Liver (tissue), 9 donors: ENCODE results near the gene LRRC61. TPM values are rescaled to one million over a fixed set of nuclear protein-coding genes. Genes with fewer than 3 reads are reported as not detected.

ENCODE experiments used
- DNase-seq: peaks from one replicate; pipeline ENCODE4 v3.0.0-alpha.2; 2017; ENCODE audit warnings: low spot score
- H3K27ac ChIP-seq, 2 donors: one replicate each; pipeline ENCODE4 v1.7.0; 2013; ENCODE audit warnings: inconsistent platforms in 2 of 2, low read length in 2 of 2, control low read depth in 1 of 2, low read depth in 1 of 2, mild to moderate bottlenecking in 1 of 2
- H3K27me3 ChIP-seq, 4 donors: one replicate each; pipeline versions ENCODE4 v1.6.1 to v1.7.0; 2013; ENCODE audit warnings: low read length in 3 of 4, inconsistent platforms in 1 of 4, mild to moderate bottlenecking in 1 of 4, moderate library complexity in 1 of 4; ENCODE audit not compliant: control insufficient read depth in 4 of 4, insufficient read depth in 4 of 4
- H3K36me3 ChIP-seq, 4 donors: one replicate each; pipeline versions ENCODE4 v1.6.1 to v1.7.0; 2013; ENCODE audit warnings: low read length in 3 of 4, mild to moderate bottlenecking in 3 of 4, low read depth in 1 of 4, moderate library complexity in 1 of 4; ENCODE audit not compliant: control insufficient read depth in 4 of 4, insufficient read depth in 3 of 4
- H3K4me1 ChIP-seq, 4 donors: one replicate each; pipeline versions ENCODE4 v1.6.1 to v1.7.0; 2013; ENCODE audit warnings: low read length in 3 of 4, mild to moderate bottlenecking in 3 of 4, moderate library complexity in 1 of 4; ENCODE audit not compliant: control insufficient read depth in 4 of 4, insufficient read depth in 4 of 4
- H3K4me3 ChIP-seq, 3 donors: one replicate each; pipeline versions ENCODE4 v1.6.1 to v1.7.0; 2013; ENCODE audit warnings: low read length in 3 of 3, control low read depth in 1 of 3, low read depth in 1 of 3, mild to moderate bottlenecking in 1 of 3
- H3K9ac ChIP-seq, 2 donors: one replicate each; pipeline ENCODE4 v1.7.0; 2013; ENCODE audit warnings: low read length in 2 of 2, mild to moderate bottlenecking in 2 of 2, moderate library complexity in 2 of 2, control low read depth in 1 of 2, low read depth in 1 of 2
- H3K9me3 ChIP-seq, 4 donors: one replicate each; pipeline versions ENCODE4 v1.6.1 to v1.7.0; 2013; ENCODE audit warnings: low read length in 3 of 4; ENCODE audit not compliant: control insufficient read depth in 4 of 4
- ATF3 ChIP-seq: IDR thresholded peaks from 2 replicates; pipeline ENCODE4 v1.6.1; 2016; ENCODE audit warnings: antibody characterized with exemption
- CTCF ChIP-seq: fragments of 150-350 bp; IDR thresholded peaks from 2 replicates; pipeline ENCODE4 v1.5.1; 2017; ENCODE audit warnings: improper control_type of control experiment, low read depth, low read length; ENCODE audit not compliant: missing input control
- EGR1 ChIP-seq, 2 donors: IDR thresholded peaks; 2 replicates each; pipeline ENCODE4 v1.6.1; 2016 to 2018; ENCODE audit warnings: antibody characterized with exemption in 2 of 2, low read depth in 2 of 2
- FOXA1 ChIP-seq: IDR thresholded peaks from 2 replicates; pipeline ENCODE4 v1.6.1; 2016; ENCODE audit warnings: antibody characterized with exemption
- FOXA2 ChIP-seq: IDR thresholded peaks from 2 replicates; pipeline ENCODE4 v1.6.1; 2016; ENCODE audit warnings: antibody characterized with exemption
- GABPA ChIP-seq, 2 donors: IDR thresholded peaks in 1 of 2; conservative IDR thresholded peaks in 1 of 2; 2 replicates each; pipeline ENCODE4 v1.6.1; 2016; ENCODE audit warnings: antibody characterized with exemption in 2 of 2, mild to moderate bottlenecking in 1 of 2, moderate library complexity in 1 of 2
- HNF4A ChIP-seq, 2 donors: conservative IDR thresholded peaks; 2 replicates each; pipeline ENCODE4 v1.6.1; 2016; ENCODE audit warnings: antibody characterized with exemption in 2 of 2, mild to moderate bottlenecking in 2 of 2
- HNF4G ChIP-seq: IDR thresholded peaks from 2 replicates; pipeline ENCODE4 v1.6.1; 2016; ENCODE audit warnings: antibody characterized with exemption
- JUND ChIP-seq, 2 donors: IDR thresholded peaks; 2 replicates each; pipeline ENCODE4 v1.6.1; 2016; ENCODE audit warnings: antibody characterized with exemption in 2 of 2
- MAX ChIP-seq: IDR thresholded peaks from 2 replicates; pipeline ENCODE4 v1.6.1; 2016; ENCODE audit warnings: antibody characterized with exemption
- NR2F2 ChIP-seq: IDR thresholded peaks from 2 replicates; pipeline ENCODE4 v1.6.1; 2016; ENCODE audit warnings: antibody characterized with exemption
- RAD21 ChIP-seq, 2 donors: IDR thresholded peaks; 2 replicates each; pipeline ENCODE4 v1.6.1; 2016; ENCODE audit warnings: antibody characterized with exemption in 2 of 2, mild to moderate bottlenecking in 2 of 2
- REST ChIP-seq: IDR thresholded peaks from 2 replicates; pipeline ENCODE4 v1.6.1; 2016; ENCODE audit warnings: antibody characterized with exemption, mild to moderate bottlenecking
- RXRA ChIP-seq, 2 donors: IDR thresholded peaks; 2 replicates each; pipeline ENCODE4 v1.6.1; 2017 to 2018; ENCODE audit warnings: antibody characterized with exemption in 2 of 2, mild to moderate bottlenecking in 1 of 2
- SP1 ChIP-seq: IDR thresholded peaks from 2 replicates; pipeline ENCODE4 v1.6.1; 2018; ENCODE audit warnings: antibody characterized with exemption, mild to moderate bottlenecking
- TAF1 ChIP-seq: conservative IDR thresholded peaks from 2 replicates; pipeline ENCODE4 v1.6.1; 2016; ENCODE audit warnings: antibody characterized with exemption, mild to moderate bottlenecking
- YY1 ChIP-seq: IDR thresholded peaks from 2 replicates; pipeline ENCODE4 v1.6.1; 2016; ENCODE audit warnings: antibody characterized with exemption, mild to moderate bottlenecking
- ZBTB33 ChIP-seq: IDR thresholded peaks from 2 replicates; pipeline ENCODE4 v1.6.1; 2016; ENCODE audit warnings: antibody characterized with exemption
- WGBS: extraction: QIAGEN DNeasy Blood & Tissue Kit; methylation state at CpG from one replicate; pipeline ENCODE4 v1.1.7; 2013; 5-methylcytosine and 5-hydroxymethylcytosine counted together
- polyA plus RNA-seq, 2 donors: library from polyadenylated mRNA; stranded (reverse) in 1 of 2; unstranded in 1 of 2; fragments of 200-250 nt in 1 of 2; fragments of >200 nt in 1 of 2; fragmentation: Nextera tagmentation in 1 of 2; extraction: Ambion mirVana in 1 of 2; gene quantifications; one replicate each; pipeline versions ENCODE4 v1.2.1 to v1.2.3, GENCODE V29; 2013 to 2015
- total RNA-seq, 2 donors: library from RNA; depleted of rRNA; stranded (reverse); fragments of >200 nt; gene quantifications; one replicate each; pipeline ENCODE4 v1.2.3, GENCODE V29; 2014
- donor health status: healthy.
- donor health status: healthy.
- donor health status: healthy.
- donor health status: healthy.
- donor health status: healthy.

The LRRC61 gene
- total RNA-seq = 10 to 100 TPM; 12.0 to 17.2 TPM
- polyA plus RNA-seq = 10 to 100 TPM; 13.9 to 21.0 TPM

- H3K9me3 ChIP-seq = no peaks in the 10 kb centered on the region
- no peaks in the 10 kb centered on the region for H3K27me3 ChIP-seq
- H3K9ac ChIP-seq = peak within 1 kb of the TSS; percentile 84 to 98
- peak within 1 kb of the TSS; percentile 84 to 96 for H3K27ac ChIP-seq
- H3K4me3 ChIP-seq = peak within 1 kb of the TSS; percentile 59 to 82 (median 75)
- DNase-seq = peak; percentile 76
- no peak for TF ChIP-seq REST
- no peak for TF ChIP-seq FOXA1
- TF ChIP-seq YY1 = no peak
- TF ChIP-seq HNF4A (conservative IDR thresholded peaks at IDR 0.05) = peak in 1 of 2 donors; percentile 37
- peak; percentile 62 for TF ChIP-seq SP1
- TF ChIP-seq ZBTB33 = no peak
- TF ChIP-seq HNF4G = peak; percentile 12
- TF ChIP-seq CTCF = no peak
- TF ChIP-seq GABPA (IDR thresholded peaks at IDR 0.05 in 1 of 2, conservative IDR thresholded peaks at IDR 0.05 in 1 of 2) = peak in 1 of 2 donors; percentile 39
- TF ChIP-seq TAF1 = peak; percentile 7
- no peak for TF ChIP-seq MAX
- TF ChIP-seq RAD21 (IDR thresholded peaks at IDR 0.05) = peak in 1 of 2 donors; percentile 57
- TF ChIP-seq NR2F2 = peak; percentile 47
- TF ChIP-seq RXRA (IDR thresholded peaks at IDR 0.05) = peak; percentile 43 to 69
- no peak for TF ChIP-seq EGR1 (IDR thresholded peaks at IDR 0.05; ENCODE audit: low read depth in 2 of 2)
- TF ChIP-seq JUND (IDR thresholded peaks at IDR 0.05) = no peak
- TF ChIP-seq ATF3 = no peak
- no peak for TF ChIP-seq FOXA2
- H3K4me1 ChIP-seq = peaks cover 6 to 53% (median 28%) of the 10 kb centered on the region in 4 donors
- H3K36me3 ChIP-seq = peaks cover 2 to 9% (median 5%) of the 10 kb centered on the region in 4 donors
- WGBS = 2% methylated on average over 82 of the region's 82 CpGs
These were observed at the start of gene LRRC61, which contains the start of gene ACTR3C for GRCh38 chr7:150322833-150323681. LRRC61 (plus strand) TSS chr7:150323355; CDS start chr7:150336862, 13,507 bp downstream. ACTR3C (minus strand) TSS chr7:150323545; CDS start chr7:150295296, 28,249 bp downstream.
